OCI-LY7 (cell line): ENCODE measurements around the gene DIAPH3. TPM values are rescaled to one million over a fixed set of nuclear protein-coding genes. Genes with fewer than 3 reads are reported as not detected.

Source experiments
- BruUV-seq: library from RNA; stranded (reverse); fragments of 400-500 nt; replicated peaks from 2 replicates; lab custom pipeline; 2021; lab: Mats Ljungman, UMichigan
- CTCF ChIA-PET: fragments of 300-600 bp; sonication (Branson Sonifier 250); formaldehyde crosslinking; loops from one replicate; lab custom pipeline; 2022; ENCODE audit warnings: antibody characterized with exemption; ENCODE audit not compliant: unreplicated experiment; lab: Charles Lee
- POLR2A ChIA-PET: fragments of 300-600 bp; sonication (Branson Sonifier 250); formaldehyde crosslinking; loops from one replicate; lab custom pipeline; 2022; ENCODE audit warnings: antibody characterized with exemption; lab: Charles Lee
- DNase-seq: peaks from one replicate; pipeline ENCODE4 v3.0.0-alpha.2; 2015; ENCODE audit warnings: low spot score
- H2AFZ ChIP-seq: fragments of 200-600 bp; sonication (generic), shearing (Covaris generic); 2 replicates; pipeline ENCODE4 v1.6.1; 2014; ENCODE audit warnings: mild to moderate bottlenecking, antibody characterized with exemption, low read length, moderate library complexity
- H3K27ac ChIP-seq: fragments of 200-600 bp; sonication (generic); 2 replicates; pipeline ENCODE4 v1.5.1; 2014; ENCODE audit warnings: mixed run types, low read depth, mild to moderate bottlenecking, moderate library complexity, low read length, inconsistent platforms; ENCODE audit not compliant: poor library complexity, severe bottlenecking
- H3K36me3 ChIP-seq: fragments of 200-600 bp; sonication (generic); 2 replicates; pipeline ENCODE4 v1.6.1; 2014; ENCODE audit warnings: mild to moderate bottlenecking, antibody characterized with exemption, low read length, moderate library complexity, mixed read lengths; ENCODE audit not compliant: insufficient read depth
- H3K4me1 ChIP-seq: fragments of 200-600 bp; sonication (generic); 2 replicates; pipeline ENCODE4 v1.5.1; 2014; ENCODE audit warnings: mild to moderate bottlenecking, low read length; ENCODE audit not compliant: insufficient read depth, poor library complexity, severe bottlenecking
- H3K4me2 ChIP-seq: fragments of 200-600 bp; sonication (generic); 2 replicates; pipeline ENCODE4 v1.6.1; 2014; ENCODE audit warnings: mild to moderate bottlenecking, low read length
- H3K4me3 ChIP-seq: fragments of 200-600 bp; sonication (generic); 2 replicates; pipeline ENCODE4 v1.5.1; 2014; ENCODE audit warnings: mild to moderate bottlenecking, low read depth, low read length; ENCODE audit not compliant: poor library complexity, severe bottlenecking
- H3K79me2 ChIP-seq: fragments of 200-600 bp; sonication (generic); 2 replicates; pipeline ENCODE4 v1.6.1; 2016; ENCODE audit warnings: low read depth, mild to moderate bottlenecking, low read length, moderate library complexity, mixed read lengths; ENCODE audit not compliant: insufficient read depth
- H3K9me2 ChIP-seq: fragments of 200-600 bp; sonication (generic); 2 replicates; pipeline ENCODE4 v1.6.1; 2016; ENCODE audit warnings: mild to moderate bottlenecking, low read length, mixed read lengths; ENCODE audit not compliant: insufficient read depth
- H3K9me3 ChIP-seq: fragments of 200-600 bp; sonication (generic); 2 replicates; pipeline ENCODE4 v1.6.1; 2014; ENCODE audit warnings: mild to moderate bottlenecking, mixed run types, low read length, mixed read lengths
- H4K20me1 ChIP-seq: fragments of 200-600 bp; sonication (generic); 2 replicates; pipeline ENCODE4 v1.6.1; 2014; ENCODE audit warnings: mild to moderate bottlenecking, antibody characterized with exemption, low read length, moderate library complexity, mixed read lengths; ENCODE audit not compliant: insufficient read depth
- EZH2phosphoT487 ChIP-seq: fragments of 200-600 bp; sonication (generic); IDR thresholded peaks from 2 replicates; pipeline ENCODE4 v1.6.1; 2018; ENCODE audit warnings: low read depth, borderline replicate concordance, mild to moderate bottlenecking, mixed run types, antibody characterized with exemption, low read length, moderate library complexity, mixed read lengths
- intact Hi-C: fragments of 100-400 bp; cut with micrococcal nuclease; formaldehyde crosslinking; loops from one replicate; pipeline ENCODE4 v1.10.0; 2022; ENCODE audit not compliant: unreplicated experiment
- total RNA-seq, 2 experiments: library from RNA; depleted of rRNA in 1 of 2; stranded (reverse); fragments of >200 nt in 1 of 2; shearing (Covaris generic) in 1 of 2; gene quantifications; 2 replicates each; pipeline ENCODE4 v1.2.3, GENCODE V29; 2014 to 2022
- TF ChIP-seq, protein P1 (sequence below): fragments of 200-600 bp; sonication (generic); conservative IDR thresholded peaks from 2 replicates; pipeline ENCODE4 v1.5.1; 2014; ENCODE audit warnings: mild to moderate bottlenecking, antibody characterized with exemption, low read length, moderate library complexity, mixed read lengths

The DIAPH3 gene
- total RNA-seq, 2 experiments from 2014 or later, result 33.5 to 37.2 TPM

DNA sequence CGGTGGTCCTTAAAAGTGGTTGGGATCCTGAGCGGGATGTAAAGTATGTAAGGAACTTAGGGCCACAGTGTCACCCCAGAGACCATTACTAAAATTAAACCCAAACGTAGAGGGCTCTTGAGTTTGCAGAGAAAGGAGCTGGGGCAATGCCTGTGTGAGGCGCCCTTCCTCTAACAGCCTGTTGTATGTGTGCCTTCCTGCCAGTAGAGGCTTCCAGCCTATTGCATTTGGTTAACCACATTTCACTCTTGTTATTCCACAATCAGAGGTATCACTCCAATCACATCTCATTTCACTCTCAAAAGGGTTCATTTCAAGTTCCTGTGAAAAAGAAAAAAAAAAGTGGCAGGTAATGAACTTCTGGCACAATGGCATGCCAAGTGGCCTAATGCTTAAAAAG, 29.4 kb downstream of the DIAPH3 start:
- Histone ChIP-seq H3K4me1 (no peaks in the 10 kb centered on the region), H3K9me3 (no peaks in the 10 kb centered on the region), H3K4me3 (no peak overlapping the region), H3K9me2 (no peaks in the 10 kb centered on the region), H4K20me1 (peaks cover 4% of the 10 kb centered on the region; the same call in 1 of the 2 replicates), H3K79me2 (peaks cover 18% of the 10 kb centered on the region), H3K36me3 (peaks cover 31% of the 10 kb centered on the region; the same call in 1 of the 2 replicates), H3K4me2 (no peak overlapping the region), H3K27ac (no peak overlapping the region), H2AFZ (no peak overlapping the region)
- TF ChIP-seq, protein P1, sequence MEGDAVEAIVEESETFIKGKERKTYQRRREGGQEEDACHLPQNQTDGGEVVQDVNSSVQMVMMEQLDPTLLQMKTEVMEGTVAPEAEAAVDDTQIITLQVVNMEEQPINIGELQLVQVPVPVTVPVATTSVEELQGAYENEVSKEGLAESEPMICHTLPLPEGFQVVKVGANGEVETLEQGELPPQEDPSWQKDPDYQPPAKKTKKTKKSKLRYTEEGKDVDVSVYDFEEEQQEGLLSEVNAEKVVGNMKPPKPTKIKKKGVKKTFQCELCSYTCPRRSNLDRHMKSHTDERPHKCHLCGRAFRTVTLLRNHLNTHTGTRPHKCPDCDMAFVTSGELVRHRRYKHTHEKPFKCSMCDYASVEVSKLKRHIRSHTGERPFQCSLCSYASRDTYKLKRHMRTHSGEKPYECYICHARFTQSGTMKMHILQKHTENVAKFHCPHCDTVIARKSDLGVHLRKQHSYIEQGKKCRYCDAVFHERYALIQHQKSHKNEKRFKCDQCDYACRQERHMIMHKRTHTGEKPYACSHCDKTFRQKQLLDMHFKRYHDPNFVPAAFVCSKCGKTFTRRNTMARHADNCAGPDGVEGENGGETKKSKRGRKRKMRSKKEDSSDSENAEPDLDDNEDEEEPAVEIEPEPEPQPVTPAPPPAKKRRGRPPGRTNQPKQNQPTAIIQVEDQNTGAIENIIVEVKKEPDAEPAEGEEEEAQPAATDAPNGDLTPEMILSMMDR, result no peak
- no TSS peak for BruUV-seq
- intact Hi-C loops, result no loop called here
- CTCF ChIA-PET, result no interaction called here
- POLR2A ChIA-PET, result interaction anchor here (0.6 kb wide), 1 partner anchor 10 kb away, joined by 3 read pairs; no protein-coding TSS in a partner anchor
- DNase-seq, result no peak

DNA sequence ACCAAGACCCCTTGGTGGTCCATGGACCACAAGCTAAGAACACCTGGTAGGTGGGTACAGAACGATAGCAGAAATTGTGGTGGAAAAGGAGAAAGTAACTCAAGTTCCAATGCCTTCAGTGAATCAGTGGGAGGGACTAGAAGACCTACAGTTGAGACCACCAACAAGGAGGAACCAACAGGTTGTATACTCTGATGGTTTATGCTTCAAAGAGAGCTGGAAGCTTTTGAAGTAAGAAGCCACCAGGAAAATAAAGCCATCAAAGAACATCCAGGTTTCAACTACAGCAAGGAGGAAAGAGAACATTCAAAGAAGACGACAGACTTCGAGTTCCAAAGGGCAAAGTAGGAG, 42.4 kb downstream of the DIAPH3 start:
- intact Hi-C loops, result no loop called here

More for the DNA sequence above, 42.4 kb downstream of the DIAPH3 start:
- Histone ChIP-seq H3K9me2 (no peaks in the 10 kb centered on the region; the same call in 1 of the 2 replicates), H3K79me2 (peaks cover 1% of the 10 kb centered on the region; the same call in 1 of the 2 replicates), H3K27ac (no peak overlapping the region), H3K36me3 (peaks cover 20% of the 10 kb centered on the region), H3K4me1 (no peaks in the 10 kb centered on the region), H3K9me3 (0 out of 2 replicates have a peak, but pooled peaks cover under 1% of the 10 kb centered on the region), H2AFZ (no peak overlapping the region), H3K4me3 (no peak overlapping the region), H3K4me2 (no peak overlapping the region), H4K20me1 (no peaks in the 10 kb centered on the region)
- ChIA-PET POLR2A (interaction anchor here (0.5 to 1.0 kb wide), 3 partner anchors 56 to 449 kb away, joined by 3 to 6 read pairs (median 3); no protein-coding TSS in a partner anchor), CTCF (no interaction called here)
- BruUV-seq, result no TSS peak
- no peak for TF ChIP-seq EZH2phosphoT487
- TF ChIP-seq, protein P1, result no peak
- DNase-seq, result no peak
